SH-SY5Y (cell line): ENCODE results near the gene MAST4.

Experiments used
- GATA2 ChIP-seq: IDR thresholded peaks from 2 replicates; pipeline ENCODE4 v1.6.1; 2011; ENCODE audit warnings: mild to moderate bottlenecking, low read depth, low read length
- GATA3 ChIP-seq: IDR thresholded peaks from 2 replicates; pipeline ENCODE4 v1.6.1; 2011; ENCODE audit warnings: low read depth, mild to moderate bottlenecking, low read length, moderate library complexity

DNA sequence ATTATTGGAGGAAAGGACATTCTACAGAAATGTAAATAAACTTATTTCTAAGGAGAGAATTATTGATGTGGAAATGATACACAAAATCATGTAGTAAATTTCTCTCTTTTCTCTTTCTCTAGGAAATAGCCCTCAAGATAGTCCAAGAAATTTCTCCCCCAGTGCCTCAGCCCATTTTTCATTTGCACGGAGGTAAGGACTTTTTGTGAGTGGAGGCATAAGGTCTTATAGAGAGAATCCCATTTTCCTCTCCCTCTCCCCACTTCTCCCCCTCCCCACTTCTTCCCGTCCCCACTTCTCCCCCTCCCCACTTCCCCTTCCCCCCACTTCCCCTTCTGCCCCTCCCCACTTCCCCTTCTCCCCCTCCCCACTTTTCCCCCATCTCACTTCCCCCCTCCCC lies 493.8 kb downstream of the MAST4 start:
- TF ChIP-seq GATA2 (no peak), GATA3 (no peak)
